ENCODE data around the gene DAGLA.

GRCh38 chr11:61695917-61696316 lies 15.7 kb downstream of the DAGLA start:
- TF ChIP-seq CTCF (IDR thresholded peaks at IDR 0.05) (no peak), EZH2 (IDR thresholded peaks at IDR 0.05; ENCODE audit: borderline replicate concordance, insufficient read depth, low read depth, low read length, poor library complexity, severe bottlenecking) (no peak)
